ELR (cell line): ENCODE results near the gene CDK12.
A peak's percentile ranks its signal among the peaks of the same experiment; 100 is the strongest.

Experiments used
- DNase-seq: peaks from one replicate; pipeline ENCODE4 v3.0.0-alpha.2; 2015; ENCODE audit warnings: low read depth

The CDK12 gene

GRCh38 chr17:39549747-39550573, 88.7 kb downstream of the CDK12 start:
- DNase-seq = no peak

GRCh38 chr17:39551879-39552278, 90.6 kb downstream of the CDK12 start:
- DNase-seq = peak; percentile 51

GRCh38 chr17:39553341-39553945, 92.2 kb downstream of the CDK12 start:
- peak; percentile 60 for DNase-seq

- DNase-seq = no peak
These were observed 94.1 kb downstream of the CDK12 start for GRCh38 chr17:39555368-39555767.

- no peak for DNase-seq
These were observed 95.1 kb downstream of the CDK12 start for GRCh38 chr17:39556423-39556822.

GRCh38 chr17:39562395-39562794, 101.1 kb downstream of the CDK12 start:
- DNase-seq = no peak

GRCh38 chr17:39562976-39563375, 101.7 kb downstream of the CDK12 start:
- no peak for DNase-seq

GRCh38 chr17:39563476-39563875, 102.2 kb downstream of the CDK12 start:
- DNase-seq = no peak

GRCh38 chr17:39564211-39564848, 103.0 kb downstream of the CDK12 start:
- peak; percentile 11 for DNase-seq

- no peak for DNase-seq
These were observed 105.0 kb downstream of the CDK12 start for GRCh38 chr17:39566094-39566850.

- no peak for DNase-seq
These were observed 107.4 kb downstream of the CDK12 start for GRCh38 chr17:39568702-39569101.

GRCh38 chr17:39569126-39569525, 107.8 kb downstream of the CDK12 start:
- no peak for DNase-seq

- DNase-seq = no peak
These were observed 110.8 kb downstream of the CDK12 start for GRCh38 chr17:39572121-39572520.

- peak; percentile 77 for DNase-seq
These were observed 112.4 kb downstream of the CDK12 start for GRCh38 chr17:39573447-39574298.

GRCh38 chr17:39576187-39576586, 114.9 kb downstream of the CDK12 start:
- peak; percentile 47 for DNase-seq

- DNase-seq = no peak
These were observed 117.0 kb downstream of the CDK12 start for GRCh38 chr17:39578272-39578671.

GRCh38 chr17:39579318-39580081, 118.2 kb downstream of the CDK12 start:
- no peak for DNase-seq

GRCh38 chr17:39580082-39580468, 118.8 kb downstream of the CDK12 start:
- DNase-seq = no peak

- DNase-seq = no peak
These were observed 119.9 kb downstream of the CDK12 start for GRCh38 chr17:39581071-39581758.

- DNase-seq = no peak
These were observed 120.4 kb downstream of the CDK12 start for GRCh38 chr17:39581759-39582085.
